Left kidney (tissue), 2 donors: ENCODE measurements around the gene HOXB1. TPM values are rescaled to one million over a fixed set of nuclear protein-coding genes. Genes with fewer than 3 reads are reported as not detected.
"Not testable (repeated sequence)": the region's sequence is repeated elsewhere in the genome, so short reads cannot be mapped to it uniquely, and the experiment has no call there.

Experiments
- DNase-seq: peaks from one replicate; pipeline ENCODE4 v3.0.0-alpha.2; 2013
- polyA plus RNA-seq: library from polyadenylated mRNA; unstranded; fragments of 120-200 nt; gene quantifications from one replicate; pipeline ENCODE4 v1.2.1, GENCODE V29; 2013; ENCODE audit not compliant: insufficient read length

HOXB1 gene
- polyA plus RNA-seq, 1 donor = 0.38 TPM

DNA sequence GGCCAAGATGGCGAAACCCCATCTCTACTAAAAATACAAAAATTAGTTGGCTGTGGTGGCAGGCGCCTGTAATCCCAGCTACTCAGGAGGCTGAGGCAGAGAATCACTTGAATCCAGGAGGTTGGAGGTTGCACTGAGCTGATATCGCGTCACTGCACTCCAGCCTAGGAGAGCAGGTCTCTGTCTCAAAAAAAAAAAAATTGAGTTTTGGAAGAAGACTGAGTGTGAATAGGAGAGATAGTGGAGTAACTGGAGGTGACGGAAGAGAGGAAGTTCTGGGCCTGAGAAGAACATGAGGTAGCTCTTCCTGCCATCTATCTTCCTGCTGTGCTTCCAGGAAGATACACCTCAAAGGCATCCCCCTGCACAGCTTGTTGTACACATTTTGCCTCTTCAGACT, 11.4 kb downstream of the HOXB1 start:
- no peak for DNase-seq

DNA sequence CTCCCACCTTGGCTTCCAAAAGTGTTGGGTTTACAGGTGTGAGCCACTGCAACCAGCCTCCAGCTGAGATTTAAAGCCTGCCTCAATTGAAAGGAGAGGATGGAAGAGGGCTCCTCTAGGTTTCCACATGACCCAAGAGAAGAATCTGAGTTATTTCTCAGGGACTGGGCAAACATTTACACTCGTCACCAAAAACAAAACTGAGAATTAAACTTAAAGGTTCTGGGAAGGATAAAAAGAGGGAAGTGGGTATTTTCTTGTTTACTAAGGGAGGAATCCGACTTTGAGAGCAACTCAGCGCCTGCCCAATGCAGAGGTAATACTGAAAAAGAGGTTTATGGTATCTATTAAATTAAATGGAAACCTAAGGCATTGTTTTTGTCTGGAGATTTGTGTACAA, 13.3 kb downstream of the HOXB1 start:
- no peak for DNase-seq

DNA sequence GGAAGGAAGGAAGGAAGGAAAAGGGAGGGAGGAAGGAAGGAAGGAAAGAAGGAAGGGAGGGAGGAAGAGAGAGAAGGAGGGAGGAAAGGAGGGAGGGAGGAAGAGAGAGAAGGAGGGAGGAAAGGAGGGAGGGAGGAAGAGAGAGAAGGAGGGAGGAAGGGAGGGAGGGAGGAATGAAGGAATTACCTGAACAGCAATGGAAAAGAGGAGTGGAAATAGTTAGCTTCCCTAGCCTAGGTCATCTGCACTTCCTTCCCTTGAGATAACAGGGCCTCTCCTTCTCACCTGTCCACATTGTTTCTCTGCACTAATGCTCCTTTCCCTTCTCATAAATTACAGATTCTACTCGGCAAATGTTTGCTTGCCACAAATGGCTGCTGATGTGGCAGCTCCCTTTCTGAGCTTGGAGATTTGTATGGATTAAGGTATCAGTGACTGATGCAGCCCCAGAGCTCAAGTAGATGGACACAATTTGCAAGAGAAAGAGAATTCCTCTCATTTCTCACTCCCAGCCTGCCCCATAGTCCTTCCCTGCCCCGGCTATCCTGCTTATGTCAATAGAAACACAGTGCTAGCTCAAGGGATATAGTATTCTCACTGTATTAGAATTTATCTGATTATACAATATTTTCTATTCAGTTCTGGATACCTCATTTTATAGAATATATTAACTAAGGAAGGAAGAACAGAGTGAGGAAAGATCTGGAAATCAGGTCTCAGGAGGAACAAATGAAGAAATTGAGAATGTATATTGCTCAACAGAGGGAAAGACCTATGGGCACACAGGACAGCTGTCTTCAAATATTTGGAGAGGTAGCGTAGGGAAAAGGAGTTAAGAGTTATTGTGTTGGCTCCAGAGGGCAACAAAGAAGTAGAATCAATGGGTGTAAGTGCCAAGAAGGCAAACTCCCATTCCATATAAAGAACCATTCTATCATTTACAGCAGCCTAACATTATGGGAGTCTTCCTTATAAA, 14.6 kb downstream of the HOXB1 start:
- DNase-seq = no peak

DNA sequence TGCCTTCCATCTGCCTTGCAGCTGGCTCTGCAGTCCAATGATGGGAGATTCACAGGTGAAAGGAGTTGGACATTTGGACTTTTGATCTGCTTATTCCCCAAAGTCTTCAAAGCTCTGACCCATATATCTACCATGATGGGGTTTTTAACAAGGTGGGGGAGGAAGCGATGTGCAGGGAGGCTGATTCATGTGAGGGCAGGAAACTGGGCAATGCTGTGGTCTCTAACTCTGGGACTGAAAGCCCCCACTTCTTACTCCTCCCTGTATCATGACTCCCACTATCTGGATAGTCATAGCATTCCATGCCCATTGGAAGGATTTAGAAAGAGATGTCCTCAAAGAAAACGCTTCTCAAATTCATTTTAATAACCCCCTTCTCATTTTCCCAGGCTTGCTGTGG, 16.3 kb downstream of the HOXB1 start:
- DNase-seq = no peak

- no peak for DNase-seq
Observed at GRCh38 chr17:48513666-48514455, 16.9 kb downstream of the HOXB1 start.

- no peak for DNase-seq
Observed at GRCh38 chr17:48513097-48513496, 17.7 kb downstream of the HOXB1 start.

GRCh38 chr17:48510761-48511604, 19.8 kb downstream of the HOXB1 start:
- DNase-seq = no peak

DNA sequence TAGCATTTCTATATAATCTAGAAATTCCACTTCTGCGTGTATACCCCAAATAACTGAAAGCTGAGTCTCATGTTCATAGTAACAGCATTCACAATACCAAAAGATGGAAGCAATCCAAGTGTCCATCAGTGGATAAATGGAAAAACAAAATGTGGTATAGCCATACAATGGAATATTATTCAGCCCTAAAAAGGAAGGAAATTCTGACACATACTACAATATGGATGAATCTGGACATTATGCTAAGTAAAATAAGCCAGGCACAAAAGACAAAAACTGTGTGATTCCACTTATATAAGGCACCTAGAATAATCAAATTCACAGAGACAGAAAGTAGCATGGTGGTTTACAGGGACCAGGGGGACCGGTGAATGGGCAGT, 20.4 kb downstream of the HOXB1 start:
- no peak for DNase-seq

DNA sequence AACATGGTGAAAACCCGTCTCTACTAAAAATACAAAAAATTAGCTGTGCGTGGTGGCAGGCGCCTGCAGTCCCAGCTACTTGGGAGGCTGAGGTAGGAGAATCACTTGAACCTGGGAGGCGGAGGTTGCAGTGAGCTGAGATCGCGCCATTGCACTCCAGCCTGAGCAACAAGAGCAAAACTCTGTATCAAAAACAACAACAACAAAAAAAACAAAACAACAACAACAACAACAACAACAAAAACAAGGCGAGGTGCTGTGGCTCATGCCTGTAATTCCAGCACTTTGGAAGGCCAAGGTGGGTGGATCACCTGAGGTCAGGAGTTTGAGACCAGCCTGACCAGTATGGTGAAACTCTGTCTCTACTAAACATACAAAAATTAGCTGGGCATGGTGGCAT, 21.1 kb downstream of the HOXB1 start:
- DNase-seq = not testable (repeated sequence)

- no peak for DNase-seq
Observed at GRCh38 chr17:48506246-48506645, 24.6 kb downstream of the HOXB1 start.

GRCh38 chr17:48505788-48506187, 25.0 kb downstream of the HOXB1 start:
- no peak for DNase-seq

GRCh38 chr17:48504953-48505352, 25.9 kb downstream of the HOXB1 start:
- DNase-seq = no peak

DNA sequence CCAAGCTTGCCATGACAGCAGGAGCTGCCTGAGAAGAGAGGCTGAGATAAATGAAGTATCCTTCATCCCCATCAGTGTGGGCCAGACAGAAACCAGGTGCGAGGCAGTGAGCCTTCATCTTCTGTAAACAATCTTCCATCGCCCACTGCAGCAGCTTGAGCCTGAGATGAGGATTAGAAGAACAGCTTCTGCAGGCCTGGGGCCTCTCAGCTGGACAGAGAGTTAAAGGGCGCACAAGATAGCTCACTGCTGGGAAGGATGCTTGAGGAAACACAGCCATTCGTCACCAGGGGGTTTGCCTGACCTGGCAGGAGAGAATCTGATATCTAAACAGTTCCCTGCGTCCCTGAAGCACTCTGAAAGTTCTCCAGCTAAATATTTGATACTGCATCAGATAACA, 27.1 kb downstream of the HOXB1 start:
- no peak for DNase-seq

DNA sequence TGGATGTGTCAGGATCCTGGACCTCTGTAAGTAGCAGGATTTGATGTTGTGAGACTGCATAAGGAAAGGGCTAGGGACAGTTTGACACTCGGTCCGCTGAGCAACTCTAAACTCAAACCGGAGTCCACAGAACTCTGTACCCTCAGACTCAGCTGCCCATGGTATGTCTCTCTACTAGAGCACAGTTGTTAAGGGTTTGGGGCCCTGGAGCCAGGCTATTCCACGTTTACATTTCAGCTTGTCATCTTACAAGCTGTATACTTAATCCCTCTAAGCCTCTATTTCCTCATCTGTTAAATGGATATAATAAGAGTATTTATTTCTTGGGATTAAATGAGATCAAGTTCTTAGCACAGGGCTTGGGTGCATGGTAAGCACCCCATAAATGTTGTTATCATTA, 27.9 kb downstream of the HOXB1 start:
- no peak for DNase-seq

- no peak for DNase-seq
Observed at GRCh38 chr17:48502312-48502711, 28.5 kb downstream of the HOXB1 start.

GRCh38 chr17:48500435-48501426, 30.1 kb downstream of the HOXB1 start:
- DNase-seq = no peak

DNA sequence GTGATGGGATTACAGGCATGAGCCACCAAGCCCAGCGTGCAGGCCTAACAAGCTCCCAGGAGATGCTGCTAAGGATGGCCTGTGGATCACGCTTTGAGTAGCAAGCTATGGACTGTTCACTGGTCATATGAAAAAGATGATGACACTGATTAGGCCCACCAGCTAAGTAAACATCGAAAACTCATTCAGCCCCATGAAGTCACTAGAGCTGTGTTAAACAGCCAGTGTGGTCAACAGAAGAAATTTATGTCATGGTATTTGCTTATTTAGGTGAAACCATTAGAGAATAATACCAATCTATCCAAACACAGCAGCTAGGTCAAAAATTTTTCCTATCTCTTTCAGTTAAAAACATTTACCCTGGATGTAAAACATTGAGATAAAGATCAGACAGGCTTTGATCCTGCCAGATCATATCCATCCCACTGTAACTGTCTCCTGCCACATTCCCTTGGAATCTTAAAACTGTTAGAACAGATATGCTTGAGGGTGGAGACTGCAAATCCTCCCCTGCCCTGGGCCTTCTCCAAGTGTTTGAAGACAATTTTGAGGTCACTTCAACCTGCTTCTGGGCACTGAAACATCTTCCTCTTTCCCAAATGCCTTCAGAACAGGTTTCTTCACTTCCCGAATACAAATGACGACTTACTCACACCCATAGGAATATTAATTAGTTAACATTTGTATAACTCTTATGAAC, 30.9 kb downstream of the HOXB1 start:
- no peak for DNase-seq

DNA sequence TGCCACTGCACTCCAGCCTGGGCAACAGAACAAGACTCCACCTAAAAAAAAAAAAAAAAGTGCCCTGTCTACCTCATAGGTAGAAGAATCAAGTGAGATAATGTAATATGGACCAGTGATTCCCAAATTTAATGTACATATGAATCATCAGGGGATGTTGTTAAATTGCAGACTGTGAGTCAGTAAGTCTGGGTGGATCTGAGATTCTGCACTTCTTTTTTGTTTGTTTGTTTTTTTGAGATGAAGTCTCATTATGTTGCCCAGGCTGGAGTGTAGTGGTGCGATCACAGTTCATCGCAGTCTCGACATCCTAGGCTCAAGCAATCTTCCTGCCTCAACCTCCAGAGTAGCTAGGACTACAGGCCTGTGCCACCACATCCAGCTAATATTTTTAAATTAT, 31.6 kb downstream of the HOXB1 start:
- no peak for DNase-seq

DNA sequence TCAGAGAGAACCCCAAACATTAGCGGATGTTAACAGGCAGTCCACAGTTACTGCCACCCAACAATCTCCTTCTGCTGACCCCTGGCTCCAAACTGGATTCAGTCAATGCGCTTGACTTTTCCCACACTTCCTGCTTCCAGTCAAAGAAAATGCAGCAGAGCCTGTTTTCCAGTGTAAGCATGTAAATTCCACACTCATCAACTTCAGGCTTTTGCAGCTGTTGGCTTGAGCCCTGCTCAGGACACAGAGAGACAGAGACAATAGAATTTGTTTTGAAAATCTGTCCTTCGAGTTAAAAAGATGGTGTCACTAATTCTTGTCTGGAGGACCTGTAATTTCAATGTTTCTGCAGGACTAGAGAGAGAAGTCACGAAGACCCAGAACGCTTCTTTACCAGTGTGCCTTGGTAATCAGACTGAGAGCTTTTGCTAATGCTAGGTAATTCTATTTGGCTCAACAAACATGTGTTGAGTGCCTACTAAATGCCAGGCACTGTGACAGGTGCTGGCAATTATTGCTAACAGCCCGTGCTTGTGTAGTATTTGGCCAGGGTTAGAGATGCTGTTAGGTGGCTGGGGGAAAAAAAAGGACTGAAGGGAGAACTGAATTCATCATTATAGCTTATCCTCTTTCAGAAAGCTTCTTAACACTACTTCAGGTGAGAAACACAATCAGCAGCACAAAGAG, 32.5 kb downstream of the HOXB1 start:
- no peak for DNase-seq

DNA sequence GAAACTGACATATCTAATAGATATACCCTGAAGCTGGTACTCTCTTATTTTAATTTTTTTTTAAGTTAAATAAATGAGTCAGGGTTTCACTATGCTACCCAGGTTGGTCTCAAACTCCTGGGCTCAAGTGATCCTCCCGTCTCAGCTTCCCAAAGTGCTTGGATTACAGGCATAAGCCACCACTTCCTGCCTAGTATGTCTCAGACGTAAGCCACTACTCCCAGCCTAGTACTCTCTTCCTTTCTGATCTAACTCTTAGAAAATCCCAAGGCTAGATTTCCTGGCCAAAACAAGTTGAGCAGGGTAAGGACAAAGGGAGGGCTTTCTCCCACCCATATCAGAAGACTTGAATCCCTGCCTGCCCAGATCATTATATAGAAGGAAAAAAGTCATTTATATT, 33.7 kb downstream of the HOXB1 start:
- DNase-seq = no peak
